Islet of Langerhans (tissue), 1 donor: Measurements from ENCODE around the gene GIT2.
"Not testable (repeated sequence)": the region's sequence is repeated elsewhere in the genome, so short reads cannot be mapped to it uniquely, and the experiment has no call there.

Source experiments
- FAIRE-seq: peaks from one replicate; lab custom pipeline; 2011; peaks lifted over from hg19 to GRCh38; lab: Jason Lieb, UNC

GIT2 gene

DNA sequence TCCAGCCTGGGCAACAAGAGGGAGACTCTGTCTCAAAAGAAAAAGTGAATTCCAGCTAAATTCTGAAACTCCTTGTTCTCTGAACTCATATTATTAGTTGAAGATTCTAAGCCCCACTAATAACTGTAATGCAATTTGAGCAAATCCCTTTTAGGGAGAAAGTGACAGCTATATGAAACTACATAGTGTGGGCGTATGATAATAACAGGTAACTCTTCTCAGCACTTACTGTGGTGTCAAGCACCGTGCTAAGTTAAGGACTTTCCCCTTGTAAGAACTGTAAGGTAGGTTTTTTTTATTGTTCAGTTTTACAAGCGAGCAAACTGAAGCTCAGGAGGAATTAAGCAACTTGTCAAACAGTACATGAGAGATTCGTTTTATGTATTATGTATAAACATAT is 8.4 kb upstream of the GIT2 start:
- FAIRE-seq, result no peak

GRCh38 chr12:110002676-110003515 is 6.7 kb upstream of the GIT2 start:
- no peak for FAIRE-seq

GRCh38 chr12:110001596-110001995 is 5.4 kb upstream of the GIT2 start:
- FAIRE-seq, result no peak

GRCh38 chr12:109999983-110000505 is 3.9 kb upstream of the GIT2 start:
- no peak for FAIRE-seq

DNA sequence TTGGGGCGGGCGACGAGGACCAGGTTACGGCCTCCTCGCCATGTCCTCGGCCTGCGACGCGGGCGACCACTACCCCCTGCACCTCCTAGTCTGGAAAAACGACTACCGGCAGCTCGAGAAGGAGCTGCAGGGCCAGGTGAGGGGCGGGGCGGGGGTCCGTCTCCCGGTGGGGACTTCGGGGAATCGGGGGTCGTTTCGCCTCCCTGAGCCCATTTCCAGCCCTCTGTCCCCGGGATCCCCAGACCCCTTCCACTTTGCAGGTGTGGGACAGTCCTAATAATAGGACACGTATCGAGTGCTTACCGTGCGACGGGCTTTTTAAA is 3.4 kb upstream of the GIT2 start:
- FAIRE-seq, result no peak

DNA sequence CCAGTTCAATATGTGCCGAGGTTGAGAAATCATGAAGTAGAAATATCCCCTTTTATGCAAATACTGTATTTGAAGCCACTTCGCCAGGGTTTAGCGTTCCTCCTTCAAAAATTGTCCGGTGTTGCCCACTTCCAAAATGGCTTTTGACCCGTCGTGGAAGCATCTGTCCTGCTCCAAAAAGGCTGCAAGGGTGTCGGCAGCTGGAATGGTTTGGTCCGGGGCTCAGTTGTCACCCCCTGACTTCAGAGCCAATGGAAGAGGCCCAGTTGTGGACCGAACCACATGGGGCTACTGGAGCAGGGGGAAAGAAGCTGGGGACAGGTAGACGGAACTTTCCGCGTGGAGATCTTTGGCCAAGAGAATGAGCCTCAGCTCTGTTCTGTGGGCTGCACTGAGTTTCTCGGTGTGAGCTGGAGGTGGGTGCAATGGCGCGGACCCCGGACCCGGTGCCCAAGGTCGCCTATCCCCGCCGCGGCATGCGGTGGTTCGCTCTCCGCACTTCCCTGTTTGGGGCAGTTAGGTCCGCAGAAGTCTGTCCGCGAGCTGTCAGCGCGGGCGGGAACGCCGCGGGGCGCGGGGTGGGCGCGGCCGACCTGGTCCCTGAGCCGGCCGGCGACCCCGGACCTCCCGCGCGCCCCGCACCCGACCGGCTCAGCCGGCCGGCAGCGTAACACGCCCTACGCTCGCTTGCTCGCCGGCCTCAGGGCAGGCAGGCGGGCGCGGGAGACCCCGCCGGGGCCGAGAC is 2.9 kb upstream of the GIT2 start, which contains the start of gene ANKRD13A:
Gene ANKRD13A, plus strand, starts transcription at position 527 of the 745 bp plus-strand sequence. CDS start 259 bp downstream, outside the sequence.
- FAIRE-seq, result no peak

DNA sequence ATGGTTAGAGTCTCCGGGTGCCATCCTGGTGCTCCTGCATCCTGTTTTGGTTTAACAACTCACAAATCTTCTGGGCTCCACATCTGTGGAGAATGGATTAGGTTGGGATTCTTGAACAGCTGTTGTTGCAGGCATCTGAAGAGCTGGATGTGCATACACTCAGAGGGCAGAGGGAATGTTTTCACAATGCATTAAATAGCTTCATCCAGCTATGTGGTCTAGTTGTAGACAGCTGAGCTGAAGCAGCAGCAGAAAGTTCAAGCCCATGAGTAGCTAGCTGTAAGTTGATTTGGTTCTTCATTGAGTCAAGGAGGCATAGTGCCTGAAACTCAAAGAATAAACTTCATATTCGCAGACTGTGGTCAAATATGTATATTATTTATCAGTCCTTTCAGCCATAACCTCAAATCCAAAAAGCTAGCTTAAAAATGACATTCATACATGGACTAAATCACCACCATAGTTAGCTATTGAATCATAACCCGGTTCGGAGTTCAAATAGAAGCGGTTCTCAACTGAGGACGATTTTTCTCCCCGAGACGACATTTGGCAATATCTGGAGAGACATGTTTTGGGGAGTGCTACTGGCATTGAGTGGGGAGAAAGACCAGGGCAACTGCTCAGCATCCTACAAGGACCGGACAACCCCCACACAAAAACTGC is 2.2 kb upstream of the GIT2 start:
- no peak for FAIRE-seq

DNA sequence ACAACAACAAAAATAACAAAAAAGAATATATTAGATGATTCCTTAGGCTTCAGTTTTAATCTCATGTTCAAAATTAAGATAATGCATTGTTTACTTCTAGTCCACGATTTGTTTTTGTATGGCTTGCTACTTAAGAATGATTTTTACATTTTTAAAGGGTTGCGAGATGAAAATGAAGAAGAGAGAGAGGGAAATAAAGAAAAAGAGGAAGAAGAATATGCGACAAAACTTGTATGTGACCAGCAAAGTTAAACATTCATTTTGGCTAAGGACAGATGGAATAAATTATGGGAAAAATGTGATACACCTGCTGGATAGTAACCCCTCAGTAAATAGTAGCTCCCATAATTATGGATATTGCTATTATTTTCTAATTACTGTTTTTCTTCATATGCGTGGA is 1.2 kb upstream of the GIT2 start:
- no peak for FAIRE-seq

DNA sequence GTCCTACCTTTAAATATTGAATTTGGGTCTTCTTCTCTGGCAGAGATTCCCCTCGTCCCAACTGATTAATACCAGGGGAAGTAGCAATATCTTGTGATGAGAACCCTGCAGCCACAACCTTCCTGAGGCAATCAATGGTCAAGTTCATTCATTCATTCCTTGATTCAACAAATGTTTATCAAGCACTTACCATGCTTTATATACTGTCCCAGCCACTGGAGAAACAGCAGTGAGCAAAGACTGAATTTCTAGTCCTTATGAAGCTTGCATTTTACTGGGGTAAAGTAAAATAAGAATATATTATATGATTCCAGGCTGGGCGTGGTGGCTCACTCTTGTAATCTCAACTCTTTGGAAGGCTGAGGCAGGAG is 300 bp upstream of the GIT2 start:
- no peak for FAIRE-seq

DNA sequence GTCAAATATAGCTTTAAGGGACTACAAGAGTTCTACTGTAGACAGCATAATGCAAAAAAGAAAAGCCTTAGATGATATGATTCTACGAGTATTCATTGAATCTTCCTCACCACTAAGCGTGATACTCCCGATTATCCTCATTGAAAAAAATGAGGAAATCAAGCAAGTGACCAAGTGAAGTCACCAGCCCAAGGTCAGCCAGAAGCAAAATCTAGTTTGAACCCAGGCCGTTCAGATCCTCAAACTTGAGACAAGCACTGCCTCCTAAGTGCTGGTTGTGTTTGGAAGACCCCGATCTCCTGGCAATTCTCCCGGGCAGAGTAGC is 845 bp downstream of the GIT2 start:
- FAIRE-seq, result no peak

DNA sequence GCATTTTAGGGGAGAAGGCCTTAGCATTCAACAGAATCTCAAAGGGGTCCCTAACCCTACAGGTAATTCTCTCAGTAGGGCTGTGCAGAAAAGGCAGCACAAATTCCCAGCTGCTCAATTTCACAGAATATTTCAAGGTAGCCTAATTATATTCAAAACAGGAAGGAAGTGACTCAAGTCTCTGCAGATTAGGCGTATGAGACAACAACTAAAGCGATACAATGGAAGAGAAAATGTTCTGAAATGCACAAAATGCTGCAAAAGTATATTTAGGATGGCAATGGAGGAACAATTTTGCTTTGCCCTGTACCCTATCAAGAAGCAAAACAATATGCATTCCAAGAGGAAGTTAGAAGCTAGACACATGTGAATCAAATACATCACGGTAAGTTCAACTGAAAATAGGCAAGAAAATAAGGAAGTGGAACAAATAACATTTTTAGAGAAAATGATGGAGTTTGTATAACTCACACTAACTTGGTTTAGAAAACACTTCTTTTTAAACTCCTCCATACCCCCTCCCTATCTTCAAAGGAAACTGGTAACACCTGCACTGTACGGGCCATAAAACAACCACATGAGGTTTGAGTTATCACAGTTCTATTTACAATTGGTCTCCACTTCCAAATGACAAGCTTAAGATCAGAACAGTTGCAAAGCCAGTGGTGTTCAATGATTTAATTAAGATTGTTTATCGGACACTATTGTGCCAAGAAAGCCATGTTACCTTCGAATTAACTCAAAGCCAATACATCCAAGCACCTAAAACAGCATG is 1.6 kb downstream of the GIT2 start:
- no peak for FAIRE-seq

DNA sequence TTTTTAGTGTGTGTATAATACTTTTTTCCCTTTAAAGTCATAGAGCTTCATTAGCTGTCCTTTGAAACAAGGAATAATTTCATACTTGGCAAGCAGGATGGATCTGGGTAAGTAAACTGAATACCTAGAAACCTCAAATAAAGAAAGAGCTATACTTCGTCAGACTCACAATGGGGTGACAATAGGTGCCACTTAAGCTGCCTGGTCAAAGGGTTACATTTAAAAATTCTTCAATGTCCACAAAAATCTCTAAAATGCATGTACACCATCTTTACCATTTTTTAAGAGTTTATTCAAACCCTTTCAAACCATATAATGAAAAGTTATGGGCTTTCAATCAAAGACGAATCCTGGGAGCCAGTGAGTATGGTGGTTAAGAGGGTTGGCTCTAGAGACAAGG is 3.1 kb downstream of the GIT2 start:
- no peak for FAIRE-seq

- no peak for FAIRE-seq
These were observed 4.6 kb downstream of the GIT2 start for GRCh38 chr12:109991586-109991985.

DNA sequence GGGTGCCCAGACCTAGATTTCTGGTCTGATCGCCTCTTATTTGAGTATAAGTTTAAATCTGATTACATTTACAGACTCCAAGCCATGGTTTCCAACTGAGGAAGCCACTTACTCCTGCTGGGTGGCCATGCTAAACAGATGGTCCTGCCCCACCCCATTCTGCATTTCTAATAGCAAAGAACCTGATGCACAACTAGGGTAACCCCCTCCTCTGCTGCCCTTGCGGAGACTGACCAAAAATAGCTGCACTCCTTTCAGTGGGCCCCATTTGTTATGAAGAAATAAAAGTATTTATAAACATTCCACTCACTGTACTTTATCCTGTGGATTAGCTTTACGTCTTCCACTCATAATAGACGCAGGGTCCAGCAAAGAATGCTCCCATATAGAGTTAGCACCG is 6.8 kb downstream of the GIT2 start:
- FAIRE-seq, result no peak

- FAIRE-seq, result no peak
These were observed 7.3 kb downstream of the GIT2 start for GRCh38 chr12:109988903-109989302.

- no peak for FAIRE-seq
These were observed 7.9 kb downstream of the GIT2 start for GRCh38 chr12:109988274-109988673.

DNA sequence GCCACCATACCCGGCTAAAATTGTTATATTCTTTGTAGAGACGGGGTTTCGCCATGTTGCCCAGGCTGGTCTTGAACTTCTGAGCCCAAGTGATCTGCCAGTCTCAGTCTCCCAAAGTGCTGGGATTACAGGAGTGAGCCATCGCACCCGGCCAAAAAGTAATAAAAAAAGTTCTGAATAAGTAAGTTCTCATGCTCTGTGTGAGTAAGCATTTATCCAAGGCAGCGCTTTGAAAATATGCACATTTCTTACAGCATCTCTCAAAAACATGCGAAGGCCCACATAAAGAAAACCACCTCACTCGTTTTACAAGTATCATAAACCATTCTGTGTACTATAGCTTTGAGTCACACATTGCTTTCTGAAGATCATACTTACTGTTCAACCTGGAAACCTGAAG is 8.6 kb downstream of the GIT2 start:
- FAIRE-seq, result no peak

DNA sequence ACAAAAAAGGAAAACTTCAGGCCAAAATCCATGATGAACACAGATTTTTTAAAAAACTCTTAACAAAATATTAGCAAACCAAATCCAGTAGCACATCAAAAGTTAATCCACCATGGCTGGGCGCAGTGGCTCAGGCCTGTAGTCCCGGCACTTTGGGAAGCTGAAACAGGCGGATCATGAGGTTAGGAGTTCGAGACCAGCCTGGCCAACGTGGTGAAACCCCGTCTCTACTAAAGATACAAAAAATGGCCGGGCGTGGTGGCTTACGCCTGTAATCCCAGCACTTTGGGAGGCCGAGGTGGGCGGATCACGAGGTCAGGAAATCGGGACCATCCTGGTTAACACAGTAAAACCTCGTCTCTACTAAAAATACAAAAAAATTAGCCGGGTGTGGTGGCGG is 9.9 kb downstream of the GIT2 start:
- not testable (repeated sequence) for FAIRE-seq

DNA sequence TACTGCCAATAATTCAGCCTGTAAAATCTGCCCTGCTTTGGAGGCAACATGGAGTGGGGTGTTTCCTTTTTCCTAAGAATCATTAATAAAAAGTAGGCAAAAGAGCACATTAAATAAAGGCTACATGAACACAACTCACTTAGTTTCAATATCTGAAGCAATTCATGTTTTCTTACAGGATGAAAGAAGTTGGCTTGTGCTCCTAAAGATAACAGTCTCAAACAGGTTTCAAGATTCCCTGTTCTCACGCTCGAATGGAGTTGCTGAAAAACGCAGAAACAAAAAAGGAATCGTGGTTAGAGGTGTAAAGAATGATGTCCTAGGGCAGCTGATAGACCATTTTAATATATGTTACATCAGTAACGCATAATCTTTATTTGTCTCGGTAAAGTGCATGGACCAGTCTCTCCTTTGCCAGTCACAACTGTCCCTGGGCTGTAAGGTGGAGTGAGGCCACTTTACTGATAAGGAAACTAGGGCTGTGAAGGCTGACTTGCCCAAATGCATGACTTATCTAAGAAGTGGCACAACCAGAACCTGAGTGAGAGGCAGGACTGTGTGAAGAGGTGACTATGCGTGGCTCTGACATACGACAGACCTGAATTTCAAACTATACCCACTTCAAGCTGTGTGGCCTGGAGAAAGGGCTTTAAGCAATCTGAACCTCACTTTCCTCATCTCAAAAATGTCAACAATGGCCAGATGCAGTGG is 12.6 kb downstream of the GIT2 start:
- FAIRE-seq, result no peak

- no peak for FAIRE-seq
These were observed 14.0 kb downstream of the GIT2 start for GRCh38 chr12:109982210-109982609.

DNA sequence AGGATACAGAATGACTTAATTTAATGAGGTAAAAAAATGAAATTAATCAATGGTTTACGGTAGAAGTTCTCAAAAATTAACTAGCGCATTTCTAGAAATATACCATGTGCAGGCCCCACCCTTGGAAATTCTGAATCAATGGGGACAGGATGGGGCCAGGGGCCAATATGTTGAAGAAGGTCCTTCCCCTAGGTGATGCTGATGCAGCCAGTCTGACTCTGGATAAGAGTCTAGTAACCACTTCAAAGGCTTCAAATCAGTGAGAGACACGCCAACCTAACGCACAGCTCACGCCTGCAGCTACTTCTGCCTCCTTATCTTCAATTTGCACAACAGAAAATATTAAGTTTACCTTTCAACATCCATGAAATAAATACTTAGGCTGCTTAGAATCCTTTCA is 14.9 kb downstream of the GIT2 start:
- no peak for FAIRE-seq

- FAIRE-seq, result no peak
These were observed 23.3 kb downstream of the GIT2 start for GRCh38 chr12:109972821-109973220.
